Measurements from ENCODE around the gene KATNBL1. TPM values are rescaled to one million over a fixed set of nuclear protein-coding genes. Genes with fewer than 3 reads are reported as not detected.
A peak's percentile ranks its signal among the peaks of the same experiment; 100 is the strongest.

The KATNBL1 gene
- total RNA-seq, 1 experiment from 2014 or later, result 46.8 TPM

- Mint-ChIP-seq H3K9me3 (no peaks in the 10 kb centered on the region), H3K27ac (peak within 1 kb of the TSS; percentile 99 to 100 (median 99)), H3K4me1 (peaks cover 10 to 18% of the 10 kb centered on the region in 2 experiments; a peak in 3 of 4 replicates), H3K36me3 (ENCODE audit: insufficient read depth in 1 of 3, low read depth in 3 of 3) (peaks cover 2 to 7% (median 4%) of the 10 kb centered on the region in 3 experiments; a peak in 2 of 7 replicates), H3K27me3 (ENCODE audit: low read depth) (no peaks in the 10 kb centered on the region), H3K4me3 (peak within 1 kb of the TSS; percentile 100)
- Histone ChIP-seq H3K4ac (ENCODE audit: low read depth, low read length) (no peak within 1 kb of the TSS), H2BK120ac (ENCODE audit: low read depth, low read length, poor library complexity, severe bottlenecking) (no peak within 1 kb of the TSS), H2BK12ac (ENCODE audit: insufficient read length, low read depth, low read length) (no peak within 1 kb of the TSS), H2AK5ac (ENCODE audit: insufficient read length, low read length) (no peak within 1 kb of the TSS), H4K91ac (ENCODE audit: insufficient read length, low read depth, low read length) (no peak within 1 kb of the TSS), H3K23me2 (ENCODE audit: insufficient read length, low read depth, low read length, poor library complexity, severe bottlenecking) (peaks cover 8% of the 10 kb centered on the region), H4K8ac (replicated peaks; ENCODE audit: insufficient read length, low read depth, low read length) (no peak within 1 kb of the TSS), H3K79me1 (ENCODE audit: insufficient read depth, low read depth, low read length, poor library complexity, severe bottlenecking) (no peaks in the 10 kb centered on the region), H2AFZ (ENCODE audit: low read length) (no peak within 1 kb of the TSS), H3K56ac (ENCODE audit: insufficient read length, low read depth, low read length) (no peak within 1 kb of the TSS), H3K9me3 (ENCODE audit: control insufficient read depth, low read depth, low read length) (no peaks in the 10 kb centered on the region), H2BK20ac (ENCODE audit: low read depth, low read length, poor library complexity, severe bottlenecking) (no peak within 1 kb of the TSS), H3K79me2 (ENCODE audit: insufficient read depth, low read length) (peaks cover 7% of the 10 kb centered on the region; the same call in 1 of the 2 replicates), H3T11ph (ENCODE audit: low read length) (no peak within 1 kb of the TSS), H3K4me1 (ENCODE audit: insufficient read depth, low read length) (no peaks in the 10 kb centered on the region), H2BK15ac (ENCODE audit: low read depth, low read length) (no peak within 1 kb of the TSS; the same call in 1 of the 2 replicates), H3K4me2 (ENCODE audit: insufficient read depth, insufficient read length, low read length) (peak within 1 kb of the TSS; percentile 95), H3K27me3 (ENCODE audit: insufficient read depth, low read length) (no peaks in the 10 kb centered on the region), H3K9ac (ENCODE audit: extremely low read depth, insufficient read length, low read length) (peak within 1 kb of the TSS; percentile 91), H3K14ac (ENCODE audit: insufficient read depth, low read length) (peak within 1 kb of the TSS; percentile 86), H3K18ac (ENCODE audit: insufficient read length, low read depth, low read length) (peak within 1 kb of the TSS; percentile 80), H4K5ac (ENCODE audit: insufficient read length, low read depth, low read length) (no peak within 1 kb of the TSS), H3K23ac (ENCODE audit: insufficient read length, low read depth, low read length) (no peak within 1 kb of the TSS), H3K27ac (ENCODE audit: insufficient read length, low read depth, low read length) (no peak within 1 kb of the TSS), H4K20me1 (ENCODE audit: control insufficient read depth, insufficient read depth, insufficient read length) (no peaks in the 10 kb centered on the region), H2BK5ac (ENCODE audit: insufficient read length, low read length) (no peak within 1 kb of the TSS)
- no peak for TF ChIP-seq CTCF (conservative IDR thresholded peaks at IDR 0.05)
- WGBS (ENCODE audit: extremely low coverage, insufficient read length, low lambda C conversion rate), result no CpG with 5 or more reads among the region's 48 CpGs
- DNase-seq, result peak; percentile 99
Measured at GRCh38 chr15:34101366-34102174, 108.3 kb downstream of the KATNBL1 start, which contains the start of the genes EMC7 and PGBD4. TSS of gene EMC7 (minus strand) at chr15:34101862. CDS start at chr15:34101839, 23 bp downstream. TSS of gene PGBD4 (plus strand) at chr15:34102083. CDS start at chr15:34102532, 449 bp downstream.

All from H9 (cell line).